ENCODE data around the gene BMPR1A.

Gene BMPR1A

GRCh38 chr10:86744067-86744725 is 12.2 kb upstream of the BMPR1A start:
- TF ChIP-seq CTCF (IDR thresholded peaks at IDR 0.05; ENCODE audit: low read depth, low read length), result no peak
- no peak for DNase-seq (ENCODE audit: extremely low read depth, low read depth)

GRCh38 chr10:86747796-86748581 is 8.4 kb upstream of the BMPR1A start:
- DNase-seq (ENCODE audit: extremely low read depth, low read depth), result no peak
- TF ChIP-seq CTCF (IDR thresholded peaks at IDR 0.05; ENCODE audit: low read depth, low read length), result no peak

- no peak for TF ChIP-seq CTCF (IDR thresholded peaks at IDR 0.05; ENCODE audit: low read depth, low read length)
- no peak for DNase-seq (ENCODE audit: extremely low read depth, low read depth)
Measured at GRCh38 chr10:86749854-86750253, 6.6 kb upstream of the BMPR1A start.

- TF ChIP-seq CTCF (IDR thresholded peaks at IDR 0.05; ENCODE audit: low read depth, low read length), result no peak
- no peak for DNase-seq (ENCODE audit: extremely low read depth, low read depth)
Measured at GRCh38 chr10:86751477-86751876, 4.9 kb upstream of the BMPR1A start.

GRCh38 chr10:86752311-86752710 is 4.1 kb upstream of the BMPR1A start:
- no peak for DNase-seq (ENCODE audit: extremely low read depth, low read depth)
- TF ChIP-seq CTCF (IDR thresholded peaks at IDR 0.05; ENCODE audit: low read depth, low read length), result no peak

- TF ChIP-seq CTCF (IDR thresholded peaks at IDR 0.05; ENCODE audit: low read depth, low read length), result no peak
- DNase-seq (ENCODE audit: extremely low read depth, low read depth), result no peak
Measured at GRCh38 chr10:86753051-86753450, 3.4 kb upstream of the BMPR1A start.

GRCh38 chr10:86753638-86754434 is 2.6 kb upstream of the BMPR1A start:
- DNase-seq (ENCODE audit: extremely low read depth, low read depth), result no peak
- TF ChIP-seq CTCF (IDR thresholded peaks at IDR 0.05; ENCODE audit: low read depth, low read length), result no peak
